Rectal smooth muscle tissue (tissue), 1 donor: ENCODE measurements around the gene CEMP1.

Experiments used
- H3K27ac ChIP-seq: one replicate; pipeline ENCODE4 v1.7.0; 2013; ENCODE audit warnings: low read depth, low read length, inconsistent platforms
- H3K27me3 ChIP-seq: one replicate; pipeline ENCODE4 v1.7.0; 2013; ENCODE audit warnings: low read length; ENCODE audit not compliant: control insufficient read depth, insufficient read depth
- H3K36me3 ChIP-seq: one replicate; pipeline ENCODE4 v1.7.0; 2013; ENCODE audit warnings: low read length; ENCODE audit not compliant: control insufficient read depth, insufficient read depth
- H3K4me1 ChIP-seq: one replicate; pipeline ENCODE4 v1.7.0; 2013; ENCODE audit warnings: low read length; ENCODE audit not compliant: control insufficient read depth, insufficient read depth
- H3K4me3 ChIP-seq: one replicate; pipeline ENCODE4 v1.7.0; 2013; ENCODE audit warnings: low read length
- H3K9ac ChIP-seq: one replicate; pipeline ENCODE4 v1.7.0; 2013; ENCODE audit warnings: low read length

The CEMP1 gene

GRCh38 chr16:2490190-2491105, 40.8 kb downstream of the CEMP1 start:
- Histone ChIP-seq H3K36me3 (no peaks in the 10 kb centered on the region), H3K27ac (no peak overlapping the region), H3K4me3 (no peak overlapping the region), H3K4me1 (no peaks in the 10 kb centered on the region), H3K9ac (no peak overlapping the region), H3K27me3 (no peaks in the 10 kb centered on the region)

GRCh38 chr16:2489581-2489980, 41.6 kb downstream of the CEMP1 start:
- H3K27me3 ChIP-seq, result no peaks in the 10 kb centered on the region
- no peak overlapping the region for H3K27ac ChIP-seq
- H3K4me3 ChIP-seq, result no peak overlapping the region
- no peaks in the 10 kb centered on the region for H3K4me1 ChIP-seq
- no peaks in the 10 kb centered on the region for H3K36me3 ChIP-seq
- no peak overlapping the region for H3K9ac ChIP-seq

- Histone ChIP-seq H3K4me3 (no peak overlapping the region), H3K27ac (no peak overlapping the region), H3K4me1 (peaks cover 10% of the 10 kb centered on the region), H3K9ac (no peak overlapping the region), H3K36me3 (no peaks in the 10 kb centered on the region), H3K27me3 (no peaks in the 10 kb centered on the region)
These were observed 43.2 kb downstream of the CEMP1 start for GRCh38 chr16:2487903-2488531.

GRCh38 chr16:2487517-2487842, 43.7 kb downstream of the CEMP1 start:
- H3K36me3 ChIP-seq, result no peaks in the 10 kb centered on the region
- H3K4me1 ChIP-seq, result peaks cover 12% of the 10 kb centered on the region
- no peaks in the 10 kb centered on the region for H3K27me3 ChIP-seq
- H3K27ac ChIP-seq, result no peak overlapping the region
- H3K4me3 ChIP-seq, result no peak overlapping the region
- no peak overlapping the region for H3K9ac ChIP-seq

GRCh38 chr16:2486645-2487516, 44.3 kb downstream of the CEMP1 start:
- no peaks in the 10 kb centered on the region for H3K27me3 ChIP-seq
- H3K4me1 ChIP-seq, result peaks cover 12% of the 10 kb centered on the region
- no peaks in the 10 kb centered on the region for H3K36me3 ChIP-seq
- no peak overlapping the region for H3K9ac ChIP-seq
- H3K27ac ChIP-seq, result no peak overlapping the region
- no peak overlapping the region for H3K4me3 ChIP-seq

- Histone ChIP-seq H3K36me3 (no peaks in the 10 kb centered on the region), H3K27ac (no peak overlapping the region), H3K4me3 (no peak overlapping the region), H3K4me1 (peaks cover 12% of the 10 kb centered on the region), H3K27me3 (no peaks in the 10 kb centered on the region), H3K9ac (no peak overlapping the region)
These were observed 45.2 kb downstream of the CEMP1 start for GRCh38 chr16:2485811-2486507.

GRCh38 chr16:2484898-2485508, 46.2 kb downstream of the CEMP1 start:
- no peak overlapping the region for H3K9ac ChIP-seq
- peaks cover 12% of the 10 kb centered on the region for H3K4me1 ChIP-seq
- H3K36me3 ChIP-seq, result no peaks in the 10 kb centered on the region
- no peak overlapping the region for H3K4me3 ChIP-seq
- H3K27me3 ChIP-seq, result no peaks in the 10 kb centered on the region
- no peak overlapping the region for H3K27ac ChIP-seq

- H3K27ac ChIP-seq, result peak overlapping the region; percentile 86
- H3K4me3 ChIP-seq, result no peak overlapping the region
- no peaks in the 10 kb centered on the region for H3K27me3 ChIP-seq
- no peak overlapping the region for H3K9ac ChIP-seq
- H3K36me3 ChIP-seq, result no peaks in the 10 kb centered on the region
- peaks cover 12% of the 10 kb centered on the region for H3K4me1 ChIP-seq
These were observed 47.0 kb downstream of the CEMP1 start for GRCh38 chr16:2483939-2484897.

- Histone ChIP-seq H3K27ac (peak overlapping the region; percentile 86), H3K4me3 (peak overlapping the region; percentile 46), H3K27me3 (no peaks in the 10 kb centered on the region), H3K4me1 (peaks cover 12% of the 10 kb centered on the region), H3K9ac (peak overlapping the region; percentile 46), H3K36me3 (no peaks in the 10 kb centered on the region)
These were observed 48.3 kb downstream of the CEMP1 start for GRCh38 chr16:2482708-2483534.

- Histone ChIP-seq H3K4me3 (no peak overlapping the region), H3K27me3 (no peaks in the 10 kb centered on the region), H3K9ac (no peak overlapping the region), H3K27ac (peak overlapping the region; percentile 86), H3K36me3 (no peaks in the 10 kb centered on the region), H3K4me1 (peaks cover 12% of the 10 kb centered on the region)
These were observed 49.0 kb downstream of the CEMP1 start for GRCh38 chr16:2482249-2482648.
